Measurements from ENCODE around the gene TOR3A.

TOR3A gene

DNA sequence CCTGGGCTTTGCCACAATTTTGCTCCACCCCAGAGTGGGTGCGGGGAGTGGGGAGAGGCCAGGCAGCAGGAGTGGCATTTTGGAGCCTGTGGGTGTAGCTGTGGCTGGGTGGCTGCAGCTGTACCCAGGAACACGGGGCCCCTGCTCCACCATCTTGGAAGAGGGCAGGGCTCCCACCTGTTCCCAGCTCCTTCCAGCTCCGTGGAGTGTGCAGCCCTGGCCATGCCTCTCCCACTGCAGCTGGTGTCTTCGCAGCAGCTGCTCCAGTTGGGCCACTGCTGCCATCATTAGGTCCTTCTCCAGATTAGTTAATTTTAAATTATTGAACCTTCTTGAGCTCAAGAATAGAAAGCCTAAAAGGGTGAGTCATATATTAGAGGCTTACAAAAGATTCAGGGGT, 38.6 kb upstream of the TOR3A start:
- no peaks in the 10 kb centered on the region for H3K27me3 ChIP-seq (ENCODE audit: insufficient read depth, poor library complexity, severe bottlenecking)
- H3K27ac ChIP-seq (replicated peaks): no peak overlapping the region
- DNase-seq (ENCODE audit: low read depth in 1 of 2, low spot score in 1 of 2): no peak
- TF ChIP-seq GABPA (IDR thresholded peaks at IDR 0.05; ENCODE audit: low read depth): no peak
- no peak for TF ChIP-seq POLR2AphosphoS5 (IDR thresholded peaks at IDR 0.05; ENCODE audit: low read depth)
- TF ChIP-seq SPI1 (IDR thresholded peaks at IDR 0.05; ENCODE audit: borderline replicate concordance, low read depth): no peak
- TF ChIP-seq, protein P1, sequence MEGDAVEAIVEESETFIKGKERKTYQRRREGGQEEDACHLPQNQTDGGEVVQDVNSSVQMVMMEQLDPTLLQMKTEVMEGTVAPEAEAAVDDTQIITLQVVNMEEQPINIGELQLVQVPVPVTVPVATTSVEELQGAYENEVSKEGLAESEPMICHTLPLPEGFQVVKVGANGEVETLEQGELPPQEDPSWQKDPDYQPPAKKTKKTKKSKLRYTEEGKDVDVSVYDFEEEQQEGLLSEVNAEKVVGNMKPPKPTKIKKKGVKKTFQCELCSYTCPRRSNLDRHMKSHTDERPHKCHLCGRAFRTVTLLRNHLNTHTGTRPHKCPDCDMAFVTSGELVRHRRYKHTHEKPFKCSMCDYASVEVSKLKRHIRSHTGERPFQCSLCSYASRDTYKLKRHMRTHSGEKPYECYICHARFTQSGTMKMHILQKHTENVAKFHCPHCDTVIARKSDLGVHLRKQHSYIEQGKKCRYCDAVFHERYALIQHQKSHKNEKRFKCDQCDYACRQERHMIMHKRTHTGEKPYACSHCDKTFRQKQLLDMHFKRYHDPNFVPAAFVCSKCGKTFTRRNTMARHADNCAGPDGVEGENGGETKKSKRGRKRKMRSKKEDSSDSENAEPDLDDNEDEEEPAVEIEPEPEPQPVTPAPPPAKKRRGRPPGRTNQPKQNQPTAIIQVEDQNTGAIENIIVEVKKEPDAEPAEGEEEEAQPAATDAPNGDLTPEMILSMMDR (IDR thresholded peaks at IDR 0.05; ENCODE audit: insufficient read depth, low read length): no peak
- no peak overlapping the region for H3K4me3 ChIP-seq (replicated peaks; ENCODE audit: insufficient read depth, low read length)

DNA sequence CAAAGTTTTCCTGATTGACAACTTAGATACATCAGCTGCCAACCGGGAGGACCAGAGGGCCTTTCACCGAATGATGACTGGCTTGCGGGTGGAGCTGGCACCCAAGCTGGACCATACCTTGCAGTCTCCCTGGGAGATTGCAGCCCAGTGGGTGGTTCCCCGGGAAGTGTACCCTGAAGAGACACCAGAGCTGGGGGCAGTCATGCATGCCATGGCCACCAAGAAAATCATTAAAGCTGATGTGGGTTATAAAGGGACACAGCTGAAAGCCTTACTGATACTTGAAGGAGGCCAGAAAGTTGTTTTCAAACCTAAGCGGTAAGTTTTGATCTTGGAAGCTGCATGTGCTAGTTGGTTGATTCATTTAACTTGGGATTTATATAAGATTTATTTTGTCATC, 38.0 kb upstream of the TOR3A start:
- no peak for DNase-seq (ENCODE audit: low read depth in 1 of 2, low spot score in 1 of 2)
- H3K4me3 ChIP-seq (replicated peaks; ENCODE audit: insufficient read depth, low read length): no peak overlapping the region
- no peaks in the 10 kb centered on the region for H3K27me3 ChIP-seq (ENCODE audit: insufficient read depth, poor library complexity, severe bottlenecking)
- H3K27ac ChIP-seq (replicated peaks): no peak overlapping the region
- TF ChIP-seq REST (IDR thresholded peaks at IDR 0.05; ENCODE audit: insufficient replicate concordance, low read depth): no peak
- TF ChIP-seq, protein P1 (IDR thresholded peaks at IDR 0.05; ENCODE audit: insufficient read depth, low read length): no peak
- no peak for TF ChIP-seq SPI1 (IDR thresholded peaks at IDR 0.05; ENCODE audit: borderline replicate concordance, low read depth)
- TF ChIP-seq POLR2AphosphoS5 (IDR thresholded peaks at IDR 0.05; ENCODE audit: low read depth): no peak
- no peak for TF ChIP-seq GABPA (IDR thresholded peaks at IDR 0.05; ENCODE audit: low read depth)

DNA sequence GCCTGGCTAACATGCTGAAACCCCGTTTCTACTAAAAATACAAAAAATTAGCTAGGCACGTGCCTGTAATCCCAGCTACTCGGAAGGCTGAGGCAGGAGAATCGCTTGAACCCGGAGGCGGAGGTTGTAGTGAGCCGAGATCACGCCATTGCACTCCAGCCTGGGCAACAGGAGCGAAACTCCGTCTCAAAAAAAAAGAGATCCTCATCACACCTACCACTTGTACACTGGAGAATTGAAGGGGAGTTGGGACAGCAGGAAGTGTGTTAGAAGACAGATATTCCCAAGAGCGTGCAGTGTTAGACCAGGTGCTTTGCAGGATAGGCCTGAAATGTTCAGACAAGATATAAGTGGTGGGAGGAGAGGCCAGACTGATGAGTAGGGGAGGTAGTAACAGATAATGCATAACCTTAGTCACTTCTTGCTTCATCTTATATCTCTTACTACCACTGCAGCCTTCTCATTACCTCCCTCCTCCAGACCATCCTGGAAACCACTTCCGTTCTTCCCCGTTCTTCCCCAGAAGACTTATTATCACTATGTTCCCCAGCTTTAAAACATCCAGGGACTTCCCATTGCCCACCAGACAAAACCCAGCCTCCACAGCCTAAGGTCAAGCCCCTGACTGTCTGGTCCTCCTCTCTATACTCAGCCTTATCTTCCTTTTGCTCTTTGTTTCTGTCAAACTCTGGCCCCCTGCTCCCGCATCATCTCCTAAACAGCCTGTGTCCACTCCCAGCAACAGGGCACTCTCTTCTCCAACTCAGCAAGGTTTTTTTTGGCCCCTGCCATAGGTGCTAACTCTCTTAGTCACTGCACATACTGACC, 34.8 kb upstream of the TOR3A start:
- no peak overlapping the region for H3K4me3 ChIP-seq (replicated peaks; ENCODE audit: insufficient read depth, low read length)
- TF ChIP-seq POLR2AphosphoS5 (IDR thresholded peaks at IDR 0.05; ENCODE audit: low read depth) (no peak), REST (IDR thresholded peaks at IDR 0.05; ENCODE audit: insufficient replicate concordance, low read depth) (no peak), GABPA (IDR thresholded peaks at IDR 0.05; ENCODE audit: low read depth) (no peak), SPI1 (IDR thresholded peaks at IDR 0.05; ENCODE audit: borderline replicate concordance, low read depth) (no peak)
- TF ChIP-seq, protein P1 (IDR thresholded peaks at IDR 0.05; ENCODE audit: insufficient read depth, low read length): no peak
- H3K27me3 ChIP-seq (ENCODE audit: insufficient read depth, poor library complexity, severe bottlenecking): no peaks in the 10 kb centered on the region
- no peak overlapping the region for H3K27ac ChIP-seq (replicated peaks)
- DNase-seq (ENCODE audit: low read depth in 1 of 2, low spot score in 1 of 2): peak in 1 of 2 experiments; percentile 10
